Activated T-cell treated with anti-CD3 and anti-CD28 coated beads, Interleukin-2, amount 50 U/mL, for 1 hour (primary cell): ENCODE data around the gene PURB.
A peak's percentile ranks its signal among the peaks of the same experiment; 100 is the strongest.
"Not testable (repeated sequence)": the region's sequence is repeated elsewhere in the genome, so short reads cannot be mapped to it uniquely, and the experiment has no call there.

Experiments
- DNase-seq: peaks from one replicate; pipeline ENCODE4 v3.0.0-alpha.2; 2020

PURB gene

DNA sequence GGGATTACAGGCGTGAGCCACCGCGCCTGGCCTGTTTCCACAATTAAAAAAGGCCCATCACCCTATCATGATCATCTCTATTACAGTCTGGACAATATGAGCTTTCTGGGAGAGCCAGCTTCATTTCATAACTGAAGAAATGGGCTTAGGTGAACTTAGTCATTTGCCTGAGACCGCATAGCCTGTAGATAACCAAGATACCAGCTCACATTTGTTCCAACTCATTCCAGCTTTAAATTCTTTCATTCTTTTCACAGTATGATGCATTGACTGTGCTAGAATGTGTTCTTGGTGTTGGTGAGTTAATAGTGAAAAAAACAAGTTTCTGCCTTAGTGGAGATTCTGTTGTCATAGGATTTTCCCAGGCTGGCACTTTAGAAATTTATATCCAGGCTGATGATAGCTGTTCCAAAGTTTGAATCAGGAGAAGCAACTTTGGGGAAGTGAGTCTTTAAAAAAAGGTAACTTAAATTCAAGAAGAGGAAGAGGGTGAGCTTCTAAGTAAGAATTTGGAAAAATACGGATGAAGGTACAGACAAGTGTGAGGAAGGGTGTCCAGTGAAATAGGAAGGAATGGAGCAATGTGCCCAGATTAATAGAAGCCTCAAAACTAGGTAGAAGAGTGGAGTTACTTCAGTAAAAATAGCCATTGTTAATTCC, 35.3 kb downstream of the PURB start:
- DNase-seq, result no peak

DNA sequence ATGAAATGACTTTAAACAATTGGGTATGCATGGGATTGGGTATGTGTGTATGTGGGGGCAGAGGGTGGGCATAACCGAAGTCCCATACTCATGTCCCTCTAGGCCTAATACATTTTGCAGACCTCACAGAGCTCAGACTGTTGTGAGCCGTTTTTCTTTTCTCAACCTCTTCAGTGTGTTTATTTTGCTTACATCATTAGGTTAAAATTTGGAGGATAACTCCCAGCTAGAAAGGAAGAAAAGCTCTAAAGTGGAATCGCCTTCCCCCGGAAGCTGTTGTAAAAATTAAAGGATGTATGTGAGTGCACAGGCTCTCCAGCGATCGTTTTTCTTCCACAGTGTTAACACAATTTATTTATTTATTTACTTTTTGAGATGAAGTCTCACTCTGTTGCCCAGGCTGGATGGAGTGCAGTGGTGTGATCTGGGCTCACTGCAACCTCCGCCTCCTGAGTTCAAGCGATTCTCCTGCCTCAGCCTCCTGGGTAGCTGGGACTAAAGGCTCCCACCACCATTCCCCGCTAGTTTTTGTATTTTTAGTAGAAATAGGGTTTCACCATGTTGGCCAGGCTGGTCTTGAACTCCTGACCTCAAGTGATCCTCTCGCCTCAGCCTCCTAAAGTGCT, 36.0 kb downstream of the PURB start:
- DNase-seq, result no peak

DNA sequence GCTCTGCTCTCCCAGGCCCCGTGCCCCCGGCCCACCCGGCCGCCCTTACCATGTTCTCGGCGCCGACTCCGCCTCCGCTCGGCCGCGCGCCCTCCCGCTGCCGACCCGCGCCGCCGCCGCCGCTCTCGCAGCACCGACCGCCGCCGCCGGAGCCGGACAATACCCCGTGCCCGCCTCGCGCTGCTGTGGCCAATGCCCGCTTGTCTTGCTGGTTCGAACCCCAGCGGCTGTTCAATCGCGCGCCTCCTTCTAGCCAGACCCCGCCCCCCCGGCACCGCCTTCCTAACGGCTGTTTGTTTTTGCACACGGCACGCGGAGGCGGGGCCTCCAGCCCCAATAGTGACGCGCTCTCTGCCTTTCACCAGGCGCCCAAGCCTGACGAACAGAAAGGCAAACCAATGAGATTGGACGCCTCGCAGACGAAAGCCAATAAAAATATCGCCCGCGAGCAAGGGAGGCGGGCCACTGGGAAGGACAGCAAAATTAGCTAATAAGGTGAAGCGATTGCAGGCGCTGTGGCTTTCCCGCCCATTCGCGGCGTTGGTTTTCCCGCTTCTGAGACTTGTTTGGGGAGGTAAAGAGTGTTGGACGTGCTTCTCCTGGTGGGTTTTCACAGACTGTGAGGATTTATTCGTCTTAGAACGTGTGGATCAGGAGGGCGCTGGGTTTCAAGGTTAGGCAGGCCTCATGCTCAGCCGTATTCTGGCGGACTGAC, 37.3 kb downstream of the PURB start, which contains the start of gene H2AZ2:
Gene H2AZ2 (minus strand): TSS at position 168 of the 715 bp plus-strand sequence. CDS start 116 bp downstream, at position 52.
- DNase-seq, result peak; percentile 99

DNA sequence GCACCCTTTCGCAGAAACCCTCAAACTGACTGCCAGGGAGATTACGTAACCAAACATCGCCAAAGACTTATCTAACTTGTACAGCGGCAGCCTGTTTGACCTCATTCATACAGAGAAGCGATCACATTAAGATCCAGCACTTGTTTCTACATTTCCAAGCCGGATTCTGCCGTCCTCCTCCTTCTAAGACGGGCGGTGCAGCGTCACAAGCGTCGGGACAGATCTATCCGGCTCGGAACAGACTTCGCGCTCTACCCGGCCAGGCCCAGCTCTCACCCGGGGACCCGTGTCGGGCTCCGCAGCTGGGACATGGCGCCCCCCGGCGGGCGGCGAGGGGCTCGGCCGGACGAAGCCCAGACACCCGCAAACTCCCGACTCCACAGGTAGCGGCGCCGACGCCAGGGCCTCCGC, 37.8 kb downstream of the PURB start:
- peak; percentile 87 for DNase-seq

DNA sequence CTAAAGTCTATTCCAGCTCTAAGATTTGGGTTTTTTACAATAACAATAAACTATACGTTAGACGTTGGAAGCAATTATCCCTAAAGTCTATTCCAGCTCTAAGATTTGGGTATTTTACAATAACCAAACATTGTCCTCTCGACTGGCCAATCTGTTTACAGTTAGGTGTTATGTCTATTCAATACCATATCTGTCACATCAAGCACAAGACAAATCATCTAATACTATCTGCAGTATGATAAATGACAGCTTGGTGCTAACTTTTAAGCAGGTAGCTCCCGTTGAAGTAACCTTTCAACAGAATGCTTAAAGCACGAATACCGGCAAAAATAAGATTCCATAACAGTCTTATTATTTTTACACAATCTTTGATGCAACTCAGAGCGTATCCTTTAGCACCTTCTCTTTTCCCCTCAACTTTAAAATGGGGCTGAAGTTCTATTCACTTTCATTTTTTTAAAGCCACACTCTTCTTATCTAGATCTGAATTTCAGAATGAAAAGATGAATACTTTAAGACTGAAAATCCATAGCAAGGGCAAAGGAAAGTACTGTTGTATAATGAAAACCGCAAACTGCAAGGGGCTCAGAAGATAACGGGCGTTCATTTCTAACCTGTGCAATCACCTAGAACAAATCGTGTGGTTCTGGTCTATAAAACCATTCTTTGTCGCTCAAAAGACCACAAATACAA, 38.4 kb downstream of the PURB start:
- DNase-seq, result no peak

DNA sequence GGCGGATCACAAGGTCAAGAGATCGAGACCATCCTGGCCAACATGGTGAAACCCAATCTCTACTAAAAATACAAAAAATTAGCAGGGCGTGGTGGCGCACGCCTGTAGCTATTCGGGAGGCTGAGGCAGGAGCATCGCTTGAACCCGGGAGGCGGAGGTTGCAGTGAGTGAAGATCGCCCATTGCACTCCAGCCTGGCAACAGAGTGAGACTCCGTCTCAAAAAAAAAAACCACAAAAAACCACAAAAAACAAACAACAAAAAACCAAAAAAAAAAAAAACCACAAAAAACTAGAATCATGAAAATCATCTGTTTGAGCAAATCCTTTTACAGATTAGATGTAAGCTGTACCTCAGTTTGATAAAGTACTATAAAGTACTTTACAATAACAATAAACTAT, 38.9 kb downstream of the PURB start:
- DNase-seq, result peak; percentile 39

DNA sequence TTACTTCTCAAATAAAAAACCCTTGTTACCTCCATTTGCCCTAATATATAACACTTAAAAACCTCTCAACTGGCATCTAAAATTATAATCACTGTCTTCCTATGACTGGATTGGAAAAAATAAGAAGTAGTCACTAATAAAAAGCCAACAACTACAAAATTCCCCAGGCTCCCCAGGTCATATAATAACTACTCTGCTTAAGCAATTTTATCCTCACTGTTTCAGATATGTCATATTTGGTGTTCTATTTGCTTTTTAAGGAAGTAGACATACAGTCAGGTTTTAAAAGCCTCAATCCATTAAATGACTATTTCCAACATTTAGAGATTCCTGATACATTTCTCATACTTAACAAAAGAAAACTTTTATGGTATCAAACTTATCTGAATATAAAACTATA, 39.9 kb downstream of the PURB start:
- no peak for DNase-seq

DNA sequence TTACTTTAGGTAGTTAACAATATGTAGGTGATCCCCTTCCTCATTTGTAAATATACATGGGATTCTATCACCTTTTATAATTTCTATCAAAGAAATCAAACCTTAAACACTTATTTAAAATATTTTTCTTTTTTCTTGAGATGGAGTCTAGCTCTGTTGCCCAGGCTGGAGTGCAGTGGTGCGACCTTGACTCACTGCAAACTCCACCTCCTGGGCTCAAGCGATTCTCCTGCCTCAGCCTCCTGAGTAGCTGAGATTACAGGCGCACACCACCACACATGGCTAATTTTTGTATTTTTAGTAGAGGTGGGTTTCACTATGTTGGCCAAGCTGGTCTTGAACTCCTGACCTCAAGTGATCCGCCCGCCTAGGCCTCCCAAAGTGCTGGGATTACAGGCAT, 41.9 kb downstream of the PURB start:
- not testable (repeated sequence) for DNase-seq

DNA sequence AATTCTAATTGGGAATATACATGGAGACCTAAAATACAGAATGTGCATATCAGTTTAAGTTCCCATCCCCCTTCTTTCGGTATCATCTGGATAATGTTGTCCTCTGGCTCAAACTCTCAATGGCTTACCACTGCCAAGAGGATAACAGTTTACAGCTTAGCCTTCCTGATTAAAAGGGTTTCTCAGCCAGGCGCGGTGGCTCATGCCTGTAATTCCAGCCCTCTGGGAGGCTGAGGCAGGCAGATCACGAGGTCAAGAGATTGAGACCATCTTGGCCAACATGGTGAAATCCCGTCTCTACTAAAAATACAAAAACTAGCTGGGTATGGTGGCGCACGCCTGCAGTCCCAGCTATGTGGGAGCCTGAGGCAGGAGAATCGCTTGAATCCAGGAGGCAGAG, 42.7 kb downstream of the PURB start:
- DNase-seq, result not testable (repeated sequence)

DNA sequence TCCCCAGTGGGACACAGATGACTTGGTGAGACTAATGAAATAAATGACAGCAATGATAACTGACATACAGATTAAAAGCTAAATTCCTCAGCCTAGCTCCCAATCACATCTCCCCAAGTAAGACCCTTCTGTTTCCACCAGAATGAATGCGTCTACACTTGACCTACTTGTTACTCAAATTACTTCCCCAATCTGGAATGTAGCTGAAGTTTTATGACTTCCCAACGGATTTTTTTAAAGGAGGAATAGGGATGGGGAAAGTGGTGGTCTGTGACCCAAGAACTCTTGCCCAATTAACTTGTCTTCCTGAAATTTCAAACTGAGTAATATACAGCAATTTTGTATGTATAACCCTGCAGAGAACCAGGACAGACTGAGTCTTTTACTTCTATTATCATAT, 46.6 kb downstream of the PURB start:
- DNase-seq, result no peak

DNA sequence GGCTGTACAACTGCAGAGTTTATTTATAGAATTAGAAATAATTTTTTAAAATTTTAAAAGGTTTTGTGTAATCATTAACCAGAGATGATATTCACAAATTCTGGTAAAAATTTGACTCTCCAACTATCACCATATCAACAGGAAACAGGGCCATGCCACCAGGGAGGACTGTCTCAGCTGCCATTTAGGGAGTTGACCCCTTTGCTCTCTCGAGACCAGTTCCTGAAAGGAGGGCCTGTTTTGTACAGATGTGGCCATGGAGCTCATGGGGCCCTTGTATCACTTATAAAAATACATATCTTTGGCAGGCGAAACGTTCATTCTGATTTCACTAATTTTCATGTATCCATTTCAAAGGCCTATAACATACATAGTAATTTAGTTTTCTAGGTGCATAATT, 57.8 kb downstream of the PURB start:
- no peak for DNase-seq
